GM19328 (cell line): ENCODE results near the gene PPIF.
A peak's percentile ranks its signal among the peaks of the same experiment; 100 is the strongest.

ENCODE experiments used
- ATAC-seq: cut with Tn5 transposase; IDR thresholded peaks from one replicate; pipeline ENCODE4 v1.9.1; 2021; ENCODE audit warnings: mild to moderate bottlenecking, moderate library complexity; ENCODE audit not compliant: unreplicated experiment

Gene PPIF

GRCh38 chr10:79313320-79313719 is 33.9 kb upstream of the PPIF start:
- no peak for ATAC-seq

DNA sequence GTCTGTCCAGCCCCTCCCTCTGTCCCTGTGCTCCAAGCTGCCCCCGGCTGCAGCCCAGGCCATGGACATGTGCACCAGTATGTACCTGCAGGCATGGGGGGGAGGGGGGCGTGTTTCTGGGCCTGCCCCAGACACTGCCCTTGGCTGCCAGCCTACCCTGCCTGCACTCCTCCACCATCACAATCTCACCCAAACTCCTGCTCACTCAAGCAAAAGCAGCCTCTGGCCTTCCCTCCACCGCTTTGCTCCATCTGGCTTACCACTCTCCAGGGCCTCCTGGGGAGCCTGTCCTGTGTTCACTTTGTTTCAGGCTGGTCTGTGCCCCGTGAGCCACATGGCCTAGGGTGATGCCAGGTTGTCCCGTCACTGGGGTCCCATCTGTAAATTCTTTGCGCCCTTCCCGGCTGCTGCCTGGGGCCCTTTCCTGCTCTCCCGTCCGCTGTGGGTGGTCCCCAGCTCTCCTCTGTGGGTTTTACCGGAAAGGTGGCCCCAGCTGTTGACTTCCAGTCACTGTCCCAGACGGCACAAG is 33.3 kb upstream of the PPIF start:
- no peak for ATAC-seq

- ATAC-seq = no peak
These were observed 32.3 kb upstream of the PPIF start for GRCh38 chr10:79314761-79315601.

DNA sequence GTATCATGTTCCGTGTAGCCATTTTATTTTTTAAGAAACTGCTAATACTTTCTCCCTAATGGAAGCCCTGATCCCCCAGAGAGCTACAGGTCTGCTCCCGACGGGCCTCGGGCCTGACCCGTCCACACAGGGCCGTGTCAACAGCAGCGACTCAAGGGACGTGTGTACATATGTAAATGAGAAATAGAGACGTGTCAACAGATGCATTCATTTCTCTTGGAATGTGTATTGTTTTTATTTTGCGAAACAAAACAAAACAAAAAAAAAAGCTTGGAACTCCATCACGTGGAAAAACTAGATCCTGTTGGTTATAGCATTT is 31.7 kb upstream of the PPIF start:
- ATAC-seq = no peak

- ATAC-seq = peak; percentile 66
These were observed 30.4 kb upstream of the PPIF start for GRCh38 chr10:79316671-79317431.

- ATAC-seq = no peak
These were observed 28.9 kb upstream of the PPIF start for GRCh38 chr10:79318369-79318768.

- ATAC-seq = no peak
These were observed 28.0 kb upstream of the PPIF start for GRCh38 chr10:79319115-79319771.

- ATAC-seq = no peak
These were observed 27.0 kb upstream of the PPIF start for GRCh38 chr10:79320316-79320715.

GRCh38 chr10:79320820-79321493 is 26.3 kb upstream of the PPIF start:
- ATAC-seq = no peak

DNA sequence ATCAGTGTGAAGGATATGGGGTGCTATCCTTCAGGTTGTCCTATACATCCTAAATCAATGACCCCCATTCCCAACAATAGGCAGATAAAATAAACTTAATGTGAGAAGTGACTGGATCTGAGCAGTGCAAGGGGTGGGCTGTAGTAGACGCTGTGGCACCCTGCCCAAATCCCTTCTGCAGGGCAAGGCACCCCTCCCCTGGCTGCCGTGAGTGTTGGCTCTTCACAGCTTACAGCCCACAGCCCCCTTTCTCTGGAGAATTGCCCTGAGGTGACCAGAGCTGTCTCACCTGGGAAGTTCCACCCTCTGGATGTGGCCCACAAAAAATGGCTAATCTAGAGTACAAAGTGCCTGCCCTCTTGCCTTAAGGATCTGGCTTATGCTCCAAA is 25.8 kb upstream of the PPIF start:
- ATAC-seq = no peak

- no peak for ATAC-seq
These were observed 25.3 kb upstream of the PPIF start for GRCh38 chr10:79321951-79322350.

DNA sequence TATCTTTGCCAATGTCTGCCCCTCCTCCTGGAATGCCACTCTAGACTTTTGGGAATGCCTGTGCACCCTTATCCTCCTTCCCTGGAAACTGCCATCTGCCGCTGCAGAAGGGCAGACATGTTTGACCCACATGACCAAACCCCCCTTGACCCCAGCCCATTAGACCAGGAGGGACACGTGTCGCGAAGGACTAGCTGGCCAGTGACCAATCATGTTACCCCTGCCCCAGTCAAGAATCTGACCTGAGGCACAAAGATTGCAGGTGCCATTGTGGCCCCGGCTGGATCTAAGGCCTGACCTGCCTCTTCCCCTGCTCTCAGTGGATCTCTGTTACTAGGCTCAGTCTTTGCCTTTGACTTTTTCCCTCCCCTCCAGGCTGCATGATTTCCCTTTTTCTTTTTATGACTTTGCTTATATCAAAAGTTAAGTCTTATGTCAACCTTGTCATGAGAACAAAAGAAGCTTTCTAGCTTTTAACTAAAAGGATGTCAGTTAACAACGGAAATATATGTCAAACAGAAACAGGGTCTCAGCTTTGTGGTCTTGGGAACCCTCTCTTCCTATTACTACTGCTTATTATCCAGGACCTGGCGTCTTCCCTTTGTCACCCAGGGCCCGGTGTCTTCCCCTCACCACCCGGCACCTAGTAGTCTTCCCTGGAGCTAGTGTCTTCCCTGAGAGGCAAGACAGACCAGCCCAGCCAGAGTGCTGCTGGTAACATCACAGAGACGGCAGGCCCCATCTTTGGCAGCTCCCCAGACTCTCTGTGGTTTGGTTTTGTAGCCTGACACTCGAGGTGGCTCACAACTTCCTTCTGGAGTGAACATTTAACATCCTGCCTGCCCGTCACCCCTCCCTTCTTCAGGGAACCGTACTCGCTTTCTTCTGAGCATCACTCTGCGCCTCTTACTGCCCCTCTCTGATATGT is 24.4 kb upstream of the PPIF start:
- peak; percentile 47 for ATAC-seq

DNA sequence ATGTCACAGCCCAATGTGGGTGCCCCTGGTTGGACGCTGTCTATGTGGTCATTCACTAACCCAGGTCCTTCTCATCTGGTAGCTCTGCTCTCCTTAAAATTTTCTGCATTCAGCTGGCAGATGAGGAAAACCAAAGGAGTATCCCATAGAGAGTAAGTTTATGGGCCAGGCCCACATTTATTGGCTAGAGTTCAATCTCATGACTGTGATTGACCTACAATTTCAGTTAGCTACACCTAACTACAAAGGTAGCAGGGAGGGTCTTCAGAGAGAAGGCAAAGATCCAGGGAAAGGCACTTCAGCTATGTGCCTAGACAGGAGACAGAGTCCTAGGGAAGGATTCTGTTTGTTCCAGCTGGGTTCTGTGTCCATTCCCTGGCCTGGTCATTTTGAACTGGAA is 23.7 kb upstream of the PPIF start:
- ATAC-seq = no peak

DNA sequence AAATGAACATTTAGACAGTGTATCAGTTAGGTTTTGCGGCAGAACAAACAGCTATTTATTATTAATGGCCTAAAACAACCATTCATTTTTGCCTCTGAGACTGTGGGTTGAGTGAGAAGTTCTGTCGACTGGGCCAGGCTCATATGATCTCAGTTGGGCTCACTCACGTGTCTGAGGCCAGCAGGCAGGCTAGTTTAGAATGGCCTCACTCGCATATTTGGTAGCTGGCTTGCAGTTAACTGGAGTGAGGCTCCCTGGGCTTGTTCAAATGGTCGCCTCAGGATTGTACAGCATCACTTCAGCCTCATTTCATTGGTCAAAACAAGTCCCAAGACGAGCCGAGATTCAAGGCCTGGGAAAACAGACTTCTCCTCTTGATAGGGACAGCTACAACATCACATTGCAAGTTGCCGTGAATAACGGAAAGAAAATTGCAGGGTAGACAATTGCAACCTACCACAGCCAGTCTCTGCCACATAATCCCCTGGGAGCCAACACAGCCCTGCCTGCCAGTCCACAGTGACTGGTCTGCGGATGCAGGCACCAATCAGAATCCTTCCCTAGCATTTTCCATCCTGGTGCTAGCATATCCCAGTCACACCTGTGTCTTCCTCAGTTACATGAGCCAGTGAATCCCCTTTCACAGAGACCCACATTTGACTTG is 23.1 kb upstream of the PPIF start:
- no peak for ATAC-seq

GRCh38 chr10:79326361-79327089 is 20.7 kb upstream of the PPIF start:
- no peak for ATAC-seq

DNA sequence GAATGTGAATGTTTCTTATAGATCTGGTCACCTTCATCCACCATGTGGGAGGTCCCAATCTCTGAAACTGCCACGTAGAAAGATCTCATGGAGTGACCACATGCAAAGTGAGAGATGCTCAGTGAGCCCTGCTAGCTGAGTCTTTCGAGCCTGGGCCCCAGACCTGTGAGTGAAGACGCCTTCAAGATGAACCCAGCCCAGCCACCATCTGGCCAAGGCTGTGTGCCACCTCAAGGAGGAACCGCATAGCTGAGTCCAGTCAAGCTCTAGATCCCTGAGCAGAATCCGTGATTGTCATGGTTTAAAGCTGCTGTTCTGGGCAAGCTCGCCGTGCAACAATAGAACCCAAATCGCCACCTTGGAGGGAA is 20.2 kb upstream of the PPIF start:
- peak; percentile 41 for ATAC-seq

DNA sequence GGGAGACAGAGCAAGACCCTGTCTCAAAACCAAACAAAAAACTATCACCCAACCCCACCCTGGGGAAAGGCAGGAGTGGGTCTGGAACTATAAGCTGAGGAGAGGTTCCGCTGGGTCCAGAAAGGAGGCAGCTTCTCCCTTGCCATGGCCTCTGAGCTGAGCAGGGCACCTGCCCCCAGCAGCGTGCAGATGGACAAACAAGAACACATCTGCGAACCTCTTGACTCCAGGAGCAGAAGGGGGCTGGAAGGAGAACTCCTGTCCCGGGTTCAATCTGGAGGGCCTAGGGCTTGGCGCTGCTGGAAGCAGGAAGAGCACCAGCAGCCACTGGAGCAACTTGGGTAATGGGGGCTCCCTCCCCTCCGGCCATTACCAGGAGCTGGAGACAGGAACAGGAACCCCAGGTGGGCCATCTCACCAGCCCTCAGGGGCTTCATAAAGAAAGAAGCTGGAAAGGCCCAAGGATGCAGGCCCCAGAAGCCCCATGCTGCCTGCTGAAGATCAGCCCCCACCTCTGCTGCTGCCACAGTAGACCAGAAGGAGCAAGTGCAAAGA is 19.0 kb upstream of the PPIF start:
- no peak for ATAC-seq

GRCh38 chr10:79328737-79329504 is 18.3 kb upstream of the PPIF start:
- no peak for ATAC-seq
